ENCODE measurements around the gene GADD45G.

The GADD45G gene

GRCh38 chr9:89586311-89586710 is 18.5 kb upstream of the GADD45G start:
- Histone ChIP-seq H3K9me3 (ENCODE audit: severe bottlenecking) (peaks cover 4% of the 10 kb centered on the region), H3K27ac (ENCODE audit: poor library complexity, severe bottlenecking) (no peak overlapping the region), H3K4me1 (ENCODE audit: insufficient read depth, poor library complexity, severe bottlenecking) (no peaks in the 10 kb centered on the region), H3K36me3 (ENCODE audit: low read depth) (no peaks in the 10 kb centered on the region), H3K27me3 (ENCODE audit: insufficient read depth, poor library complexity, severe bottlenecking) (peaks cover 7% of the 10 kb centered on the region), H3K4me3 (ENCODE audit: severe bottlenecking) (no peak overlapping the region)
- ATAC-seq (ENCODE audit: low read depth) = no peak
- TF ChIP-seq, protein P1, sequence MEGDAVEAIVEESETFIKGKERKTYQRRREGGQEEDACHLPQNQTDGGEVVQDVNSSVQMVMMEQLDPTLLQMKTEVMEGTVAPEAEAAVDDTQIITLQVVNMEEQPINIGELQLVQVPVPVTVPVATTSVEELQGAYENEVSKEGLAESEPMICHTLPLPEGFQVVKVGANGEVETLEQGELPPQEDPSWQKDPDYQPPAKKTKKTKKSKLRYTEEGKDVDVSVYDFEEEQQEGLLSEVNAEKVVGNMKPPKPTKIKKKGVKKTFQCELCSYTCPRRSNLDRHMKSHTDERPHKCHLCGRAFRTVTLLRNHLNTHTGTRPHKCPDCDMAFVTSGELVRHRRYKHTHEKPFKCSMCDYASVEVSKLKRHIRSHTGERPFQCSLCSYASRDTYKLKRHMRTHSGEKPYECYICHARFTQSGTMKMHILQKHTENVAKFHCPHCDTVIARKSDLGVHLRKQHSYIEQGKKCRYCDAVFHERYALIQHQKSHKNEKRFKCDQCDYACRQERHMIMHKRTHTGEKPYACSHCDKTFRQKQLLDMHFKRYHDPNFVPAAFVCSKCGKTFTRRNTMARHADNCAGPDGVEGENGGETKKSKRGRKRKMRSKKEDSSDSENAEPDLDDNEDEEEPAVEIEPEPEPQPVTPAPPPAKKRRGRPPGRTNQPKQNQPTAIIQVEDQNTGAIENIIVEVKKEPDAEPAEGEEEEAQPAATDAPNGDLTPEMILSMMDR (IDR thresholded peaks at IDR 0.05; ENCODE audit: poor library complexity, severe bottlenecking) = no peak
- no peak for DNase-seq (ENCODE audit: low spot score)

DNA sequence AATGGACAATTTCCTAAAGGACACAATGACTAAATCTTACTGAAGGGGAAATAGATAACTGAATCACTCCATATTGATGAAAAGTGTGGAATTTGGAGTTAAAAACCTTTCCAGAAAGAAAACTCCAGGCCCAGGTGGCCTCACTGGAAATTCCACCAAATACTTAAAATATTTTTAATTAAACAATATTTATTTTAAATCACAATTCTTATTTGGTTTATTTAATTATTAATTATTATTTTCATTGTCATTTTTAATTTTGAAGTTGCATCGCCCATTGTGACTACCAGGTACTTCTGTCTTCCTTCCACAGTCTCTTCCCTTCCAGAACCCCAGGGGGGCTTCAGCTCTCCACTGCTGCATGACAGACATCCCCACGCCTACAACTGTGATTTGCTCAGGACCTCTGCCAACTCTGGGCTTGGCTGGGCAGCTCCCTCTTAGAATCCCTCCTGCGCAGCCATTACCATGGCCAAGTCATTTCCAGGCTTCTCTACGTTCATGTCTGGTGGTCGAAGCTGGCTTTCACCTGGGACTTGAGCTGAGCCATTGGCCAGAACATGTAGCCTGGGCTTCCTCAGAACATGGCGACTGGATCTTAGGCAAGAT is 16.4 kb upstream of the GADD45G start:
- Histone ChIP-seq H3K27me3 (ENCODE audit: insufficient read depth, poor library complexity, severe bottlenecking) (peaks cover 7% of the 10 kb centered on the region), H3K4me1 (ENCODE audit: insufficient read depth, poor library complexity, severe bottlenecking) (no peaks in the 10 kb centered on the region), H3K4me3 (ENCODE audit: severe bottlenecking) (no peak overlapping the region), H3K9me3 (ENCODE audit: severe bottlenecking) (peaks cover 4% of the 10 kb centered on the region), H3K27ac (ENCODE audit: poor library complexity, severe bottlenecking) (no peak overlapping the region), H3K36me3 (ENCODE audit: low read depth) (no peaks in the 10 kb centered on the region)
- ATAC-seq (ENCODE audit: low read depth) (no peak), DNase-seq (ENCODE audit: low spot score) (no peak)
- TF ChIP-seq, protein P1 (IDR thresholded peaks at IDR 0.05; ENCODE audit: poor library complexity, severe bottlenecking) = no peak

- no peak for ATAC-seq (ENCODE audit: low read depth)
- Histone ChIP-seq H3K4me1 (ENCODE audit: insufficient read depth, poor library complexity, severe bottlenecking) (no peaks in the 10 kb centered on the region), H3K4me3 (ENCODE audit: severe bottlenecking) (no peak overlapping the region), H3K36me3 (ENCODE audit: low read depth) (no peaks in the 10 kb centered on the region), H3K9me3 (ENCODE audit: severe bottlenecking) (no peaks in the 10 kb centered on the region), H3K27ac (ENCODE audit: poor library complexity, severe bottlenecking) (no peak overlapping the region), H3K27me3 (ENCODE audit: insufficient read depth, poor library complexity, severe bottlenecking) (peaks cover 6% of the 10 kb centered on the region)
- TF ChIP-seq, protein P1 (IDR thresholded peaks at IDR 0.05; ENCODE audit: poor library complexity, severe bottlenecking) = no peak
- no peak for DNase-seq (ENCODE audit: low spot score)
Observed at GRCh38 chr9:89590415-89590814, 14.4 kb upstream of the GADD45G start.

DNA sequence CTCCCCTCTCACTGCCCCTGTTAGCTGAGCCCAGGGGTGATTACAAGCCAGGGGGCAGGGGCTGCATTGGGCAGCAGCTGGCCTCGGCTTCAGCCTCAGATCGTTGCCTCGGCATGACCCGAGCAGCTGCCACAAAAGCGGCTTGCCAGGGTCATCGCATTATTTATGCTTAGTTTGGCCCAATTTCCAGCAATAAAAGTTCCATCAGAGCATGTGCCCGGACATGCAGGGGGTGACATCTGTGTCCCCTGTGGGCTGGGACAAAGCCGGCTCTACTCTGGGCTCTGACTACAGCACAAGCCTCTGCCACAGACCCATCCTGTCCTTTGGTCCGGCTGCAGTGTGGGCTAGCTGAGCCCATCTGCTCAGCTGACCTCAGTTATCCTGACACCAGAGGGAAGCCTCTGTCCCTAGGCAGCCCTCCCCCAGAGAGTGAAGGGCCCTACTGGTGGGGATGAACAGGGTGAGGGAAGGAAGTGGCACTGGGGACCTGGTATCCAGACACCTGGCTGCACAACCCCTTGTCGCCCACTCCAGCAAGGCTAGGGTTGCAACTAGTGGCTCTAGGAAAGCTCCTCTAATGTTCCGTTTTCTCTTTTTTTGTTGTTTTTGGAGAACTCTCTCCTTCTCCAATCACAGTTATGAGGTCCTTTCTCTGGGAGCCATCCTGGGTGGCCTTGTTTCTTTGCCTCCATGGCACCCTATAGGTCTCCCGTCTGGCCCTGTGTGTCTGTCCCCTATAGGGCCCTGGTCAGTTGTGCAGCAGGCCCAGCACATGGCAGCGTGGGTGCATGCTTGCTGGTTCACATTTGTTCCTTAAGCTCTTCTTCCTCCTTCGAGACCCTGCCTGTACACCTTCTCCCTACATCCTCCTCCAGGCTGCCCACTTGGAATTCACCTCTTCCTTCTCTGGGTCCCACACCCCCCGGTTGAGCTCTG is 13.3 kb upstream of the GADD45G start:
- H3K27ac ChIP-seq (ENCODE audit: poor library complexity, severe bottlenecking) = no peak overlapping the region
- ATAC-seq (ENCODE audit: low read depth) = no peak
- H3K9me3 ChIP-seq (ENCODE audit: severe bottlenecking) = no peaks in the 10 kb centered on the region
- TF ChIP-seq, protein P1 (IDR thresholded peaks at IDR 0.05; ENCODE audit: poor library complexity, severe bottlenecking) = no peak
- H3K36me3 ChIP-seq (ENCODE audit: low read depth) = no peaks in the 10 kb centered on the region
- DNase-seq (ENCODE audit: low spot score) = no peak
- no peak overlapping the region for H3K4me3 ChIP-seq (ENCODE audit: severe bottlenecking)
- H3K27me3 ChIP-seq (ENCODE audit: insufficient read depth, poor library complexity, severe bottlenecking) = no peaks in the 10 kb centered on the region
- no peaks in the 10 kb centered on the region for H3K4me1 ChIP-seq (ENCODE audit: insufficient read depth, poor library complexity, severe bottlenecking)
